ENCODE measurements around the gene PITPNM3.
"Not testable (repeated sequence)": the region's sequence is repeated elsewhere in the genome, so short reads cannot be mapped to it uniquely, and the experiment has no call there.

Gene PITPNM3

DNA sequence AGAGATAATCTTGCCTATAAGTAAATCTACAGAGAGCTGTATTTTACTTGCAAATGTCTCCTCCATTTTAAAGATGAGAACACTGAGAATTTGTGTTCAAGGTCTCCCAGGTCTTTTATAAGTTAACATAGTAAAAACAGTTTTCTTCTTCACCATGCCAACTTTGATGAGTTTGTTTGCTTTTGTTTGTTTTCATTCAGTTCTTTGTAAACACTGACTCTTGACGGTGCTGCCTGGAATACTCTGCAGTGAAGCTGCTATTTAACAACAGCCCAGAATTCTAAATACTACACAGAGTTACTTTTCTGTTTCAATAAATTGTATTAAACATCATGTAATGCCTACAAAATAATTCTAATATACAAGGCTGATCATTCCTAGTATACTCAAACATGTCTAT is 41.4 kb upstream of the PITPNM3 start:
- no peaks in the 10 kb centered on the region for H3K27me3 ChIP-seq (ENCODE audit: insufficient read depth, low read depth, severe bottlenecking)
- DNase-seq = no peak
- H3K27ac ChIP-seq = no peak overlapping the region
- H3K4me3 ChIP-seq (ENCODE audit: low read depth, low read length) = no peak overlapping the region
- TF ChIP-seq, protein P1, sequence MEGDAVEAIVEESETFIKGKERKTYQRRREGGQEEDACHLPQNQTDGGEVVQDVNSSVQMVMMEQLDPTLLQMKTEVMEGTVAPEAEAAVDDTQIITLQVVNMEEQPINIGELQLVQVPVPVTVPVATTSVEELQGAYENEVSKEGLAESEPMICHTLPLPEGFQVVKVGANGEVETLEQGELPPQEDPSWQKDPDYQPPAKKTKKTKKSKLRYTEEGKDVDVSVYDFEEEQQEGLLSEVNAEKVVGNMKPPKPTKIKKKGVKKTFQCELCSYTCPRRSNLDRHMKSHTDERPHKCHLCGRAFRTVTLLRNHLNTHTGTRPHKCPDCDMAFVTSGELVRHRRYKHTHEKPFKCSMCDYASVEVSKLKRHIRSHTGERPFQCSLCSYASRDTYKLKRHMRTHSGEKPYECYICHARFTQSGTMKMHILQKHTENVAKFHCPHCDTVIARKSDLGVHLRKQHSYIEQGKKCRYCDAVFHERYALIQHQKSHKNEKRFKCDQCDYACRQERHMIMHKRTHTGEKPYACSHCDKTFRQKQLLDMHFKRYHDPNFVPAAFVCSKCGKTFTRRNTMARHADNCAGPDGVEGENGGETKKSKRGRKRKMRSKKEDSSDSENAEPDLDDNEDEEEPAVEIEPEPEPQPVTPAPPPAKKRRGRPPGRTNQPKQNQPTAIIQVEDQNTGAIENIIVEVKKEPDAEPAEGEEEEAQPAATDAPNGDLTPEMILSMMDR (IDR thresholded peaks at IDR 0.05; ENCODE audit: low read depth, low read length) = no peak
- peaks cover 71% of the 10 kb centered on the region for H3K36me3 ChIP-seq
- no peaks in the 10 kb centered on the region for H3K9me3 ChIP-seq (ENCODE audit: severe bottlenecking)

DNA sequence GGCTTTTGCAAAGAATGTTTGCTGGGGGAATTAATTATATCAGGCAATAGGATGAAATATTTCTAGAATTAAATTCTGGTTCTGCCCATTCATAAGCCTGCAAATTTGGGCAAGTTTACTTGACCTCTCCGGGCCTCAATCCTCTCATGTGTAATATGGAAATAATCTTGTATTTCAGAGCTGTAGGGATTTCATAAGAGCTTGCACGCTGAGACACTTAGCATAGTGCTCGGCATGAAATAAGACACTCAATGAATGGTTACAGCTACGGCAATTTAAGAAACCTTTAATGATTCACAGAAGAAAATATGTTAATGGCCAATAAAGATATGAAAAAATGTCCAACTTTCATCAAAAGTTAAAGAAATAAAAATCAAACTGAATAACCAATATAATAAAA is 40.6 kb upstream of the PITPNM3 start:
- H3K27me3 ChIP-seq (ENCODE audit: insufficient read depth, low read depth, severe bottlenecking) = no peaks in the 10 kb centered on the region
- H3K36me3 ChIP-seq = peaks cover 73% of the 10 kb centered on the region
- no peak for DNase-seq
- H3K4me3 ChIP-seq (ENCODE audit: low read depth, low read length) = no peak overlapping the region
- no peaks in the 10 kb centered on the region for H3K9me3 ChIP-seq (ENCODE audit: severe bottlenecking)
- no peak overlapping the region for H3K27ac ChIP-seq
- TF ChIP-seq, protein P1 (IDR thresholded peaks at IDR 0.05; ENCODE audit: low read depth, low read length) = no peak

DNA sequence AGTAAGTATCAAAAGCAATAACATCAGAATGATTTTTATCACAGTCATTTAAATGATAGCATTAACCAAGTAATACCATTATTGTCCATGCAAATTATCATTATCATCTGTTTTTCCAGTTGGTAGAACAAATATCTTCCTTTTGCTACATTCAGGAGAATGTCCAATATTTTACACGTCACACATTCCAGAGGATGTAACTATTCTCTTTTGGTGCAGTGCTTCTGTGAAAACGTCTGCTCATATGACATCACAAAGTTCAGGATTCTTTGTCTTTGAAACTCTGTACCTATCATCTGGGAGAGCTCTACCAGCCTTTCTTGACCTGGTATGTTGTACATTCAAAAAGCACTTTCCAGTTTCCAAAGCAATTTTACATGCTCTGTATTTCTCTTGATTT is 40.2 kb upstream of the PITPNM3 start:
- TF ChIP-seq, protein P1 (IDR thresholded peaks at IDR 0.05; ENCODE audit: low read depth, low read length) = no peak
- H3K36me3 ChIP-seq = peaks cover 77% of the 10 kb centered on the region

DNA sequence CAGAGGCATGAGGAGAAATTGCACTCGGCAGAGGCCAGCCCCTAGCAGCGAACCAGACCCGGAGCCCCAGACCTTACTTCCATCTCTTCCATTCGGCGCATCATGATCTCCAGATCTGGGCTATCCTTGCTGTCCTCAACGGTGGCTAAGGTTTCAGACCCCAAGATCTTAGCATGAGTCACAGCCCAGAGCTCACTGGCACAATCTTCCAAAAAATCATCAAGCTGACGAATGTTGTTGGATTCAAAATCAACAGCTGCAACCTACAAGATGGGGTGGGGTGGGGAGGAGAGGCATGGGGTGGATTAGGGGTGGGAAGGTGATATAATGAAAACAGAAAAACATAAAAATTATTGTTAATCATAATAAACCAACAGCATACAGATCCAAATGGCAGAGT is 39.7 kb upstream of the PITPNM3 start:
- H3K27ac ChIP-seq = no peak overlapping the region
- TF ChIP-seq, protein P1 (IDR thresholded peaks at IDR 0.05; ENCODE audit: low read depth, low read length) = no peak
- peaks cover 78% of the 10 kb centered on the region for H3K36me3 ChIP-seq
- H3K4me3 ChIP-seq (ENCODE audit: low read depth, low read length) = no peak overlapping the region
- no peaks in the 10 kb centered on the region for H3K9me3 ChIP-seq (ENCODE audit: severe bottlenecking)
- no peaks in the 10 kb centered on the region for H3K27me3 ChIP-seq (ENCODE audit: insufficient read depth, low read depth, severe bottlenecking)
- no peak for DNase-seq

More for the DNA sequence above, 40.2 kb upstream of the PITPNM3 start:
- Histone ChIP-seq H3K9me3 (ENCODE audit: severe bottlenecking) (no peaks in the 10 kb centered on the region), H3K4me3 (ENCODE audit: low read depth, low read length) (no peak overlapping the region), H3K27ac (no peak overlapping the region), H3K27me3 (ENCODE audit: insufficient read depth, low read depth, severe bottlenecking) (no peaks in the 10 kb centered on the region)
- no peak for DNase-seq

DNA sequence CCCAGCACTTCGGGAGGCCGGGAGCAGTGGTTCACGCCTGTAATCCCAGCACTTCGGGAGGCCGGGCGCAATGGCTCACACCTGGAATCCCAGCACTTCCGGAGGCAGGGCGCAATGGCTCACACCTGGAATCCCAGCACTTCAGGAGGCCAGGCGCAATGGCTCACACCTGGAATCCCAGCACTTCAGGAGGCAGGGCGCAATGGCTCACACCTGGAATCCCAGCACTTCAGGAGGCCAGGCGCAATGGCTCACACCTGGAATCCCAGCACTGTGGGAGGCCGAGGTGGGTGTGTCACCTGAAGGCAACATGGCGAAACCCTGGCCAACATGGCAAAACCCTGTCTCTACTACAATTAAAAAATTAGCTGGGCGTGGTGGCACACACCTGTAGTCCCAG is 37.0 kb upstream of the PITPNM3 start:
- not testable (repeated sequence) for H3K27me3 ChIP-seq (ENCODE audit: insufficient read depth, low read depth, severe bottlenecking); H3K9me3 ChIP-seq (ENCODE audit: severe bottlenecking)

DNA sequence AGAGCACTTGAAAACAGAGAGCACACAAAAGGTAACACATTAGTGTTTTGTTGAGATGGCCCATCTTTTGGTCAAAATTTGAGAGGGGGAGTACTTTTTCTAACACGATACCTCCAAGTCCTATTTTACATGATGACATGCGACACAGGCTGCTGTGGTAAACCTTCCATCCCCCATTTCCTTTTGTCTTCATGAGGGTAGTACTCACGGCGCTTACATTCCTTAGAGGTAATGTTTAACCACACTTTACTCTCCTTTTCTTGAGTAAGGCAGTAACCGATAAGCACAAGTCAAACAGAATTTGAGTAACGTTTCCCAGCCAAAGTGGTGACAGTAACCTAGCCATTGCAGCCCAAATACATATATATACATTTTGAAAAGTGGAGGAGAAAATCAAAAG is 35.8 kb upstream of the PITPNM3 start:
- no peak for DNase-seq
- no peaks in the 10 kb centered on the region for H3K27me3 ChIP-seq (ENCODE audit: insufficient read depth, low read depth, severe bottlenecking)
- TF ChIP-seq, protein P1 (IDR thresholded peaks at IDR 0.05; ENCODE audit: low read depth, low read length) = no peak
- H3K36me3 ChIP-seq = peaks cover 81% of the 10 kb centered on the region
- no peak overlapping the region for H3K4me3 ChIP-seq (ENCODE audit: low read depth, low read length)
- H3K27ac ChIP-seq = no peak overlapping the region
- H3K9me3 ChIP-seq (ENCODE audit: severe bottlenecking) = no peaks in the 10 kb centered on the region

More for the DNA sequence above, 37.0 kb upstream of the PITPNM3 start:
- not testable (repeated sequence) for H3K4me3 ChIP-seq (ENCODE audit: low read depth, low read length); H3K27ac ChIP-seq; DNase-seq
- peaks cover 76% of the 10 kb centered on the region for H3K36me3 ChIP-seq
